Measurements from ENCODE around the gene ALKBH8.

ALKBH8 gene

GRCh38 chr11:107605061-107606006, 39.8 kb upstream of the ALKBH8 start:
- no peaks in the 10 kb centered on the region for H3K27me3 ChIP-seq (replicated peaks; ENCODE audit: control insufficient read depth, insufficient read depth, low read length)
- TF ChIP-seq CTCF (IDR thresholded peaks at IDR 0.05; ENCODE audit: insufficient read depth, low read length, poor library complexity, severe bottlenecking): no peak
- H3K36me3 ChIP-seq (ENCODE audit: control insufficient read depth, insufficient read depth, low read length): no peaks in the 10 kb centered on the region
- no peak overlapping the region for H3K4me3 ChIP-seq (replicated peaks; ENCODE audit: low read depth, low read length)
- DNase-seq (ENCODE audit: extremely low read depth, insufficient read length): no peak

GRCh38 chr11:107598225-107599139, 32.9 kb upstream of the ALKBH8 start:
- peak; percentile 83 for TF ChIP-seq CTCF (IDR thresholded peaks at IDR 0.05; ENCODE audit: insufficient read depth, low read length, poor library complexity, severe bottlenecking)
- Histone ChIP-seq H3K27me3 (replicated peaks; ENCODE audit: control insufficient read depth, insufficient read depth, low read length) (no peaks in the 10 kb centered on the region), H3K4me3 (replicated peaks; ENCODE audit: low read depth, low read length) (no peak overlapping the region), H3K36me3 (ENCODE audit: control insufficient read depth, insufficient read depth, low read length) (no peaks in the 10 kb centered on the region)
- peak; percentile 3 for DNase-seq (ENCODE audit: extremely low read depth, insufficient read length)

GRCh38 chr11:107594736-107595135, 29.2 kb upstream of the ALKBH8 start:
- H3K4me3 ChIP-seq (replicated peaks; ENCODE audit: low read depth, low read length): no peak overlapping the region
- peaks cover 4% of the 10 kb centered on the region for H3K27me3 ChIP-seq (replicated peaks; ENCODE audit: control insufficient read depth, insufficient read depth, low read length)
- no peak for DNase-seq (ENCODE audit: extremely low read depth, insufficient read length)
- no peaks in the 10 kb centered on the region for H3K36me3 ChIP-seq (ENCODE audit: control insufficient read depth, insufficient read depth, low read length)
- no peak for TF ChIP-seq CTCF (IDR thresholded peaks at IDR 0.05; ENCODE audit: insufficient read depth, low read length, poor library complexity, severe bottlenecking)

GRCh38 chr11:107593951-107594350, 28.4 kb upstream of the ALKBH8 start:
- DNase-seq (ENCODE audit: extremely low read depth, insufficient read length): no peak
- Histone ChIP-seq H3K27me3 (replicated peaks; ENCODE audit: control insufficient read depth, insufficient read depth, low read length) (peaks cover 4% of the 10 kb centered on the region), H3K36me3 (ENCODE audit: control insufficient read depth, insufficient read depth, low read length) (no peaks in the 10 kb centered on the region), H3K4me3 (replicated peaks; ENCODE audit: low read depth, low read length) (no peak overlapping the region)
- TF ChIP-seq CTCF (IDR thresholded peaks at IDR 0.05; ENCODE audit: insufficient read depth, low read length, poor library complexity, severe bottlenecking): no peak

GRCh38 chr11:107592813-107593212, 27.3 kb upstream of the ALKBH8 start:
- TF ChIP-seq CTCF (IDR thresholded peaks at IDR 0.05; ENCODE audit: insufficient read depth, low read length, poor library complexity, severe bottlenecking): no peak
- no peak for DNase-seq (ENCODE audit: extremely low read depth, insufficient read length)
- Histone ChIP-seq H3K36me3 (ENCODE audit: control insufficient read depth, insufficient read depth, low read length) (no peaks in the 10 kb centered on the region), H3K27me3 (replicated peaks; ENCODE audit: control insufficient read depth, insufficient read depth, low read length) (peaks cover 4% of the 10 kb centered on the region), H3K4me3 (replicated peaks; ENCODE audit: low read depth, low read length) (no peak overlapping the region)
